HEK293T (cell line): ENCODE results near the gene NRAS.

ENCODE experiments used
- FOXA1 ChIP-seq: fragments of 450-650 bp; IDR thresholded peaks from 2 replicates; pipeline ENCODE4 v1.6.1; 2016; ENCODE audit warnings: mild to moderate bottlenecking
- FOXM1 ChIP-seq: fragments of 450-650 bp; IDR thresholded peaks from 2 replicates; pipeline ENCODE4 v1.6.1; 2017; ENCODE audit warnings: mild to moderate bottlenecking, borderline replicate concordance
- LEF1 ChIP-seq: fragments of 450-650 bp; IDR thresholded peaks from 2 replicates; pipeline ENCODE4 v1.6.1; 2017; ENCODE audit warnings: mild to moderate bottlenecking, borderline replicate concordance
- NFRKB ChIP-seq: fragments of 450-650 bp; IDR thresholded peaks from 2 replicates; pipeline ENCODE4 v1.6.1; 2016; ENCODE audit warnings: mild to moderate bottlenecking, moderate library complexity
- SUZ12 ChIP-seq: fragments of 450-650 bp; IDR thresholded peaks from 2 replicates; pipeline ENCODE4 v1.6.1; 2016; ENCODE audit warnings: mild to moderate bottlenecking
- ZNF384 ChIP-seq: fragments of 450-650 bp; IDR thresholded peaks from 2 replicates; pipeline ENCODE4 v1.6.1; 2016

DNA sequence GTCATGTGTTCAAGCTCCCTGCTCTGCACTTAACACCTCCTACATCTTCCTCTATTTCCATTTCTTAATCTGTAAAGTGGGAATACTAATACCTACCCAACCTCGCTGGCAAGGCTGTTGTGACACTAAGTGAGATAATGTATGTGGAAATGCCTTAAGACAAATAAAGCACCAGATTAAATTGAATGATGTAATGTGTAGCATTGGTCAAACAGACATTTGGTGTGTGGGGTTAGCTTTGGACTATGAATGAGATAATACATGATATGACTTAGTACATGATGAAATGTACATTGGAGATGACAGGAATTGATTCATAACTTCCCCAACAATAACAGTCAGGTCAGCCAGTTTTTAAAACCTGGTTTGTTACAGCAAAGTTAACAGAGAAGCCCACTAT, 26.4 kb downstream of the NRAS start:
- TF ChIP-seq FOXA1 (no peak), NFRKB (no peak), LEF1 (no peak), FOXM1 (no peak), ZNF384 (no peak), SUZ12 (no peak)
